HG03025 (cell line): Measurements from ENCODE around the gene CCDC85C.

Experiments
- ATAC-seq: cut with Tn5 transposase; IDR thresholded peaks from one replicate; pipeline ENCODE4 v1.9.1; 2021; ENCODE audit warnings: mild to moderate bottlenecking, moderate library complexity; ENCODE audit not compliant: unreplicated experiment, low FRiP score

Gene CCDC85C

GRCh38 chr14:99462210-99462609, 141.8 kb downstream of the CCDC85C start:
- ATAC-seq = no peak

DNA sequence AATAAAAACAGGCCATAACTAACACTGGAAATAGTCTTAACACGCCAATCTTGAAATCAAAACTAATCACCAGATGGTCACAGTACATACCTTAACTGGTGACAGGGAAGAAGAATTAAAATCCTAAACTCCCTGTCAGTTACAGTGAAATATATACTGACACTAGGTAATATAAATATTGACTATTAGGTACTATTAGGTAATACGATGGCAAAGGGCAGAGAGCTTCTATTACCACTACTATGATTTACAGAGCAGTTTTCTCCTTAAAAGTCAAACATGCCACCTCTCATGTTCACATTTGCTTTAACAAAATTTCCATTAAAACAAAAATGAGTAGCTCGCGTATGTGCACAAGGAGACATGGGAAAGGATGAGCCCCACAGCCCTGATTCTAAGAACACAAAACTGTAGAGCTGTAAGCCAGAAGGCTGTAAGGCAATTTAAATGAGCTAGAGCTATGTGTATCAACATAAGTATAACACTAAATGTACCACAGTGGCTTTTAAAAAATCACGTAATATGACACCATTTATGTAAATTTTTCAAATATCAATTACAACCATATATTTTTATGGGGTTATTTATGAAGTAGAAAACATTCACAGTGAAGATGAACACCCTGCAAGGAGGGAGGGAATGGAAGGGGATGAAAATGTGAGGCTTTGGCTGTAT, 142.5 kb downstream of the CCDC85C start:
- no peak for ATAC-seq

GRCh38 chr14:99460793-99461192, 143.2 kb downstream of the CCDC85C start:
- no peak for ATAC-seq

- ATAC-seq = no peak
These were observed 144.4 kb downstream of the CCDC85C start for GRCh38 chr14:99459481-99460100.

DNA sequence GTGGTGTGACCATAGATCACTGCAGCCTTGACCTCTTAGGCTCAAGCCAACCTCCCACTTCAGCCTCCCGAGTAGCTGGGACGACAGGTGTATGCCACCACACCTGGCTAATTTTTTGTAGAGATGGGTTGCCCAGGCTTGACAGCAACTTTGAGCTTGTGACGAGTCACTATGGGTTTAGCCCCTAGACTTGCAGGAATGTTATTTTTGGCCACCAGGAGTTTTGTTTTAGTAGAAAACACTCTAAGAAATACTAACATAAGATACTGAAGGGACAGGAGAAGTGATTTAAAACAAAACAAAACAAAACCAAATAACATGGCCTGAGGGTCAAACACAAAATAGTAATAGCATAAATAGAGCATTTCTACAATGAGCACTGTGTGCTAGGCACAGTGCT, 149.8 kb downstream of the CCDC85C start:
- ATAC-seq = no peak

DNA sequence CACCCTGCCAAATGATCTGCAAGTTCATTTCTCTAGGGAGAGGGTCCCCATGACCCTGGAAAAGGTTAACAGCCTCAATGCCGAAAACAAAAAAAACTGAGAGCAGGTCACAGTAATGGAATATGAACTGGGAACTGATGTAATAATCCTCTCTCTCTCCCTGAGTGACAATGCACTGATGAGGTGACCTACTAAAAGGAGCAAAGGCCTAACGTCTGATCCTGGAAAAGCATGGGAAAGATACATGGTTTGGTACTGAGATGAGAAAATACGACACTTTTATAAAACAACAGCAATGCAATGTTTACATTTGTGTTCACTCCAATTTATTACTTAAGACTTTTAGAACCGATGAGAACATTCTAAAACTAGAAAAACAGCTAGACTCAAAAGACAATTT, 151.0 kb downstream of the CCDC85C start:
- ATAC-seq = no peak

- no peak for ATAC-seq
These were observed 152.8 kb downstream of the CCDC85C start for GRCh38 chr14:99451234-99451633.

GRCh38 chr14:99450266-99450665, 153.7 kb downstream of the CCDC85C start:
- no peak for ATAC-seq
